Activated CD4-positive, alpha-beta memory T cell treated with anti-CD3 and anti-CD28 coated beads for 36 hours (primary cell): ENCODE measurements around the gene IKZF4. TPM values are rescaled to one million over a fixed set of nuclear protein-coding genes. Genes with fewer than 3 reads are reported as not detected.
"Not testable (repeated sequence)": the region's sequence is repeated elsewhere in the genome, so short reads cannot be mapped to it uniquely, and the experiment has no call there.

ENCODE experiments used
- CTCF ChIA-PET: fragments of 350-600 bp; sonication (Branson Sonifier 250); formaldehyde crosslinking; loops from one replicate; lab custom pipeline; 2021; ENCODE audit warnings: antibody characterized with exemption, inconsistent platforms; lab: Charles Lee
- POLR2A ChIA-PET: fragments of 350-600 bp; sonication (Branson Sonifier 250); formaldehyde crosslinking; loops from one replicate; lab custom pipeline; 2021; ENCODE audit warnings: antibody characterized with exemption; lab: Charles Lee
- DNase-seq: peaks from one replicate; pipeline ENCODE4 v3.0.0-alpha.2; 2020
- H3K27ac Mint-ChIP-seq: one replicate; pipeline ENCODE4 v1.8.0; 2021; ENCODE audit warnings: mixed read lengths
- H3K27me3 Mint-ChIP-seq: one replicate; pipeline ENCODE4 v1.8.0; 2021; ENCODE audit warnings: mixed read lengths
- H3K36me3 Mint-ChIP-seq: one replicate; pipeline ENCODE4 v1.8.0; 2021; ENCODE audit warnings: mixed read lengths
- H3K4me1 Mint-ChIP-seq: one replicate; pipeline ENCODE4 v1.8.0; 2021; ENCODE audit warnings: low read depth, mixed read lengths
- H3K4me3 Mint-ChIP-seq: one replicate; pipeline ENCODE4 v1.8.0; 2021; ENCODE audit warnings: mild to moderate bottlenecking, mixed read lengths
- H3K9me3 Mint-ChIP-seq: one replicate; pipeline ENCODE4 v1.8.0; 2021; ENCODE audit warnings: mixed read lengths
- intact Hi-C: fragments of 100-400 bp; cut with micrococcal nuclease; formaldehyde crosslinking; loops from one replicate; pipeline ENCODE4 v1.15.1; 2023
- total RNA-seq, 2 experiments: library from RNA; stranded (reverse); gene quantifications; one replicate each; pipeline ENCODE4 v1.2.3, GENCODE V29; 2021

IKZF4 gene
- total RNA-seq, result 10 to 100 TPM; 14.4 to 15.1 TPM

DNA sequence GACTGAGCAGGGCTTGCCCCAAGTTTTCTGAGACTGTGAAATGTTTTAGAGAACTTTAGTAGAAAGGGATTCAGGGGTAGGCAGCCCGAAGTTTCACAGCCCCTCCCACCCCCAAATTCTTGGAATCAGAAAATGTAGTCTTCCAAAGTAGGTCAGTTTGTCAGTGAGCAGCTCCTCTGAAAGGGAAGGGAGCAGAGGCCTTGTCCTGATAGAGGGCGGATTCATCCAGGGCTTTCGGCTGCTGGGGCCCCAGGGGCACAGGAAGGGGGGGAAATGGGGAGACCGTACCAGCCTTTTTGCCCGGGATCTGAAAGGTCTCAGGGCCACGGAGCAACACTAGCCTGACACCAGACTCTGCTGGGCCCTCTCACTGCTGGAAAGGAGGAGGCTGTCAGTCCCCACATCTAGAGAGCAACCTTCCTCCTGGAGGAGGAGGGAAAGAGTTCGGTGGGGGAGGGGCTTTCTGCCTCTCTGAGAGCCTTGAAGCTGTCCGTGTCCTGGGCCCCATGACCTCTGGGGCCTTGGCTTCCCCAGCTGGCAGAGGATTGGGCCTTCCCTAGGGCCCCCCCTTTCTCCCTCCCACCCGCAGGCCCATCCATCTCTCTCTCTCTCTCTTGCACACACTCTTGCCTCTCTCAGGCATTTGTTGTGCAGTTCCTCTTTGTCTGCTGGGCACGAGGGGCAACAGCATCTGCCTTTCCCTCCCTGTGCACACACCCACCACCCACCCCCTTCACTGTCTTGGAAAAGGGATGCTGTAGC is at the start of gene IKZF4:
Gene IKZF4, plus strand, starts transcription at position 621 of the 762 bp plus-strand sequence. CDS start 451 bp downstream, outside the sequence.
- CTCF ChIA-PET, result interaction anchor here (1.0 to 5.1 kb wide), 6 partner anchors 9 to 27 kb away, joined by 3 to 35 read pairs (median 8); partner anchors contain the start of gene SUOX
- no peaks in the 10 kb centered on the region for H3K27me3 Mint-ChIP-seq
- peak within 1 kb of the TSS; percentile 83 for H3K4me3 Mint-ChIP-seq

DNA sequence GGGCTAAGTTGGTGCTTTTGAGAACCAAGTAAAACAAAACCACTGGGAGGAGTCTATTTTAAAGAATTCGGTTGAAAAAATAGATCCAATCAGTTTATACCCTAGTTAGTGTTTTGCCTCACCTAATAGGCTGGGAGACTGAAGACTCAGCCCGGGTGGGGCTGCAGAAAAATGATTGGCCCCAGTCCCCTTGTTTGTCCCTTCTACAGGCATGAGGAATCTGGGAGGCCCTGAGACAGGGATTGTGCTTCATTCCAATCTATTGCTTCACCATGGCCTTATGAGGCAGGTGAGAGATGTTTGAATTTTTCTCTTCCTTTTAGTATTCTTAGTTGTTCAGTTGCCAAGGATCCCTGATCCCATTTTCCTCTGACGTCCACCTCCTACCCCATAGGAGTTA is 48.8 kb upstream of the IKZF4 start:
- intact Hi-C loops, result loop anchor here (2.0 to 10.0 kb wide), 2 partner anchors 35 to 253 kb away; partner anchors contain the start of genes NABP2 and RNF41
- Mint-ChIP-seq H3K4me1 (peaks cover 23% of the 10 kb centered on the region), H3K4me3 (no peak overlapping the region), H3K27ac (no peak overlapping the region), H3K9me3 (no peaks in the 10 kb centered on the region), H3K27me3 (no peaks in the 10 kb centered on the region), H3K36me3 (peaks cover 29% of the 10 kb centered on the region)
- ChIA-PET CTCF (interaction anchor here (1.6 kb wide), 1 partner anchor 46 kb away, joined by 3 read pairs; no protein-coding TSS in a partner anchor), POLR2A (no interaction called here)
- DNase-seq, result no peak

More for the DNA sequence above, at the start of gene IKZF4:
- POLR2A ChIA-PET, result interaction anchor here (0.6 to 1.0 kb wide), 2 partner anchors 19 to 20 kb away, joined by 3 to 4 read pairs; no protein-coding TSS in a partner anchor
- Mint-ChIP-seq H3K9me3 (no peaks in the 10 kb centered on the region), H3K27ac (peak within 1 kb of the TSS; percentile 80), H3K36me3 (peaks cover 2% of the 10 kb centered on the region), H3K4me1 (peaks cover 32% of the 10 kb centered on the region)
- DNase-seq, result peak; percentile 41
- intact Hi-C loops, result loop anchor here (1.0 to 2.0 kb wide), 2 partner anchors 13 to 20 kb away; partner anchors contain the start of gene RPS26

DNA sequence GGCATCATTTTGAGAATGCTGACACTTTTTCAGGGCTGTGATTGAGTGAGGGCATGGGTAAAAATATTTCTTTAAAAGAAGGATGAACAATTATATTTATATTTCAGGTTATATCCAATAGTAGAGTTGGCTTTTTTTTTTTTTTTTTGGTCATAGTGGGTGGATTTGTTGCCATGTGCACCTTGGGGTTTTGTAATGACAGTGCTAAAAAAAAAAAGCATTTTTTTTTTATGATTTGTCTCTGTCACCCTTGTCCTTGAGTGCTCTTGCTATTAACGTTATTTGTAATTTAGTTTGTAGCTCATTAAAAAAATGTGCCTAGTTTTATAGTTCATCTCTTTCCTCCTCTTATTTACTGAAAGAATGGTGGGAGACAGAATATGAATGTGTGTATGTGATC is 48.4 kb upstream of the IKZF4 start:
- intact Hi-C loops, result loop anchor here (2.0 to 10.0 kb wide), 2 partner anchors 34 to 252 kb away; partner anchors contain the start of genes NABP2 and RNF41
- Mint-ChIP-seq H3K9me3 (no peaks in the 10 kb centered on the region), H3K4me3 (no peak overlapping the region), H3K27ac (no peak overlapping the region), H3K36me3 (peaks cover 29% of the 10 kb centered on the region), H3K4me1 (peaks cover 27% of the 10 kb centered on the region), H3K27me3 (no peaks in the 10 kb centered on the region)
- ChIA-PET CTCF (interaction anchor here (1.6 kb wide), 1 partner anchor 46 kb away, joined by 3 read pairs; no protein-coding TSS in a partner anchor), POLR2A (no interaction called here)
- DNase-seq, result no peak

- Mint-ChIP-seq H3K27ac (no peak overlapping the region), H3K36me3 (peaks cover 24% of the 10 kb centered on the region), H3K4me1 (peaks cover 25% of the 10 kb centered on the region), H3K9me3 (no peaks in the 10 kb centered on the region), H3K27me3 (no peaks in the 10 kb centered on the region), H3K4me3 (no peak overlapping the region)
- peak; percentile 25 for DNase-seq
- ChIA-PET CTCF (interaction anchor here (0.8 to 2.5 kb wide), 10 partner anchors 21 to 234 kb away, joined by 3 to 30 read pairs (median 4); partner anchors contain the start of gene SUOX), POLR2A (interaction anchor here (0.9 to 2.5 kb wide), 15 partner anchors 10 to 249 kb away, joined by 3 to 15 read pairs (median 5); partner anchors contain the start of genes DNAJC14, ORMDL2, PA2G4 and PYM1)
- intact Hi-C loops, result loop anchor here (1.0 to 10.0 kb wide), 7 partner anchors 34 to 252 kb away; partner anchors contain the start of genes NABP2, PA2G4, RNF41 and RPL41
Measured at GRCh38 chr12:55972911-55973598, 47.8 kb upstream of the IKZF4 start.

GRCh38 chr12:55973599-55974307 is 47.1 kb upstream of the IKZF4 start, which contains the start of gene RAB5B:
Gene RAB5B (plus strand): TSS chr12:55974078. CDS start chr12:55986961, 12,883 bp downstream.
- POLR2A ChIA-PET, result interaction anchor here (0.7 to 2.5 kb wide), 21 partner anchors 9 to 248 kb away, joined by 3 to 15 read pairs (median 4); partner anchors contain the start of genes DNAJC14, ESYT1, ORMDL2 and PA2G4
- peaks cover 18% of the 10 kb centered on the region for H3K36me3 Mint-ChIP-seq

GRCh38 chr12:55974308-55974730 is 46.5 kb upstream of the IKZF4 start:
- H3K4me3 Mint-ChIP-seq, result no peak overlapping the region
- DNase-seq, result peak; percentile 59
- ChIA-PET POLR2A (interaction anchor here (0.5 to 2.5 kb wide), 22 partner anchors 9 to 777 kb away, joined by 3 to 15 read pairs (median 4); partner anchors contain the start of genes DNAJC14, ESYT1, ORMDL2 and PA2G4), CTCF (interaction anchor here (1.0 to 2.5 kb wide), 9 partner anchors 19 to 236 kb away, joined by 3 to 30 read pairs (median 5); partner anchors contain the start of genes SUOX and ZC3H10)
- H3K27ac Mint-ChIP-seq, result no peak overlapping the region
- intact Hi-C loops, result loop anchor here (10.0 kb wide), 1 partner anchor 250 kb away; the partner anchor contains the start of genes NABP2 and RNF41
- H3K36me3 Mint-ChIP-seq, result peaks cover 17% of the 10 kb centered on the region
- peaks cover 21% of the 10 kb centered on the region for H3K4me1 Mint-ChIP-seq
- no peaks in the 10 kb centered on the region for H3K27me3 Mint-ChIP-seq
- no peaks in the 10 kb centered on the region for H3K9me3 Mint-ChIP-seq

More at GRCh38 chr12:55973599-55974307, 47.1 kb upstream of the IKZF4 start, which contains the start of gene RAB5B:
- peak; percentile 99 for DNase-seq
- Mint-ChIP-seq H3K4me3 (no peak within 1 kb of the TSS), H3K27me3 (no peaks in the 10 kb centered on the region), H3K4me1 (peaks cover 19% of the 10 kb centered on the region), H3K27ac (no peak within 1 kb of the TSS), H3K9me3 (no peaks in the 10 kb centered on the region)
- CTCF ChIA-PET, result interaction anchor here (0.8 to 2.5 kb wide), 12 partner anchors 20 to 235 kb away, joined by 3 to 30 read pairs (median 4); partner anchors contain the start of genes SUOX and ZC3H10
- intact Hi-C loops, result loop anchor here (1.0 to 10.0 kb wide), 7 partner anchors 33 to 251 kb away; partner anchors contain the start of genes NABP2, PA2G4, RNF41 and RPL41

- DNase-seq, result no peak
- Mint-ChIP-seq H3K36me3 (peaks cover 2% of the 10 kb centered on the region), H3K9me3 (no peaks in the 10 kb centered on the region), H3K4me1 (peaks cover 26% of the 10 kb centered on the region), H3K27me3 (no peaks in the 10 kb centered on the region), H3K4me3 (no peak overlapping the region), H3K27ac (no peak overlapping the region)
- ChIA-PET CTCF (interaction anchor here (1.2 to 1.5 kb wide), 2 partner anchors 17 to 18 kb away, joined by 3 to 6 read pairs; no protein-coding TSS in a partner anchor), POLR2A (no interaction called here)
- intact Hi-C loops, result loop anchor here (10.0 kb wide), 1 partner anchor 246 kb away; the partner anchor contains the start of genes NABP2 and RNF41
Measured at GRCh38 chr12:55978393-55978792, 42.5 kb upstream of the IKZF4 start.

GRCh38 chr12:55979069-55979468 is 41.8 kb upstream of the IKZF4 start:
- ChIA-PET POLR2A (no interaction called here), CTCF (interaction anchor here (1.2 kb wide), 1 partner anchor 17 kb away, joined by 3 read pairs; no protein-coding TSS in a partner anchor)
- Mint-ChIP-seq H3K27ac (no peak overlapping the region), H3K36me3 (peaks cover 4% of the 10 kb centered on the region), H3K9me3 (no peaks in the 10 kb centered on the region), H3K27me3 (no peaks in the 10 kb centered on the region), H3K4me1 (peaks cover 26% of the 10 kb centered on the region), H3K4me3 (no peak overlapping the region)
- intact Hi-C loops, result loop anchor here (10.0 kb wide), 1 partner anchor 246 kb away; the partner anchor contains the start of genes NABP2 and RNF41
- DNase-seq, result no peak

GRCh38 chr12:55981882-55982281 is 39.0 kb upstream of the IKZF4 start:
- H3K4me3 Mint-ChIP-seq, H3K27me3 Mint-ChIP-seq: not testable (repeated sequence)

GRCh38 chr12:55982319-55982936 is 38.4 kb upstream of the IKZF4 start:
- no peak for DNase-seq
- H3K36me3 Mint-ChIP-seq, result peaks cover 8% of the 10 kb centered on the region
- ChIA-PET CTCF (interaction anchor here (0.6 to 4.6 kb wide), 6 partner anchors 12 to 244 kb away, joined by 3 to 36 read pairs (median 3); partner anchors contain the start of gene SUOX), POLR2A (interaction anchor here (1.3 kb wide), 2 partner anchors 8 to 15 kb away, joined by 3 to 7 read pairs; partner anchors contain the start of gene RAB5B)
- no peaks in the 10 kb centered on the region for H3K27me3 Mint-ChIP-seq
- intact Hi-C loops, result no loop called here
- no peak overlapping the region for H3K4me3 Mint-ChIP-seq
- H3K4me1 Mint-ChIP-seq, result peaks cover 13% of the 10 kb centered on the region
- no peak overlapping the region for H3K27ac Mint-ChIP-seq
- no peaks in the 10 kb centered on the region for H3K9me3 Mint-ChIP-seq

More at GRCh38 chr12:55981882-55982281, 39.0 kb upstream of the IKZF4 start:
- CTCF ChIA-PET, result interaction anchor here (1.1 to 4.6 kb wide), 2 partner anchors 13 to 15 kb away, joined by 3 to 36 read pairs; partner anchors contain the start of gene SUOX
- intact Hi-C loops, H3K27ac Mint-ChIP-seq, DNase-seq, H3K9me3 Mint-ChIP-seq, POLR2A ChIA-PET, H3K36me3 Mint-ChIP-seq: not testable (repeated sequence)
- peaks cover 18% of the 10 kb centered on the region for H3K4me1 Mint-ChIP-seq
